Neural progenitor cell (in vitro differentiated cells): ENCODE results near the gene GAB2.

ENCODE experiments used
- CTCF ChIP-seq: fragments of 200-600 bp; sonication (generic); IDR thresholded peaks from 2 replicates; pipeline ENCODE4 v1.5.1; 2017; ENCODE audit warnings: antibody characterized with exemption, mild to moderate bottlenecking
- EZH2 ChIP-seq: fragments of 200-600 bp; sonication (generic); IDR thresholded peaks from 2 replicates; pipeline ENCODE4 v1.6.1; 2017; ENCODE audit warnings: antibody characterized with exemption, mild to moderate bottlenecking, moderate library complexity
- EZH2phosphoT487 ChIP-seq: fragments of 200-600 bp; sonication (generic); IDR thresholded peaks from 2 replicates; pipeline ENCODE4 v1.6.1; 2017; ENCODE audit warnings: antibody characterized with exemption

GRCh38 chr11:78190374-78190773 lies 227.2 kb downstream of the GAB2 start:
- no peak for TF ChIP-seq CTCF
- no peak for TF ChIP-seq EZH2
- TF ChIP-seq EZH2phosphoT487, result no peak
